Esophagus squamous epithelium (tissue), 5 donors: Measurements from ENCODE around the gene ZFYVE28. TPM values are rescaled to one million over a fixed set of nuclear protein-coding genes. Genes with fewer than 3 reads are reported as not detected.

Source experiments
- DNase-seq: peaks from one replicate; lab custom pipeline; 2025; lab: John Stamatoyannopoulos, UW
- H3K27ac ChIP-seq, 4 donors: fragments of 200-600 bp; sonication (generic); one replicate each; pipeline ENCODE4 v1.5.1; 2016 to 2019; ENCODE audit warnings: mild to moderate bottlenecking in 1 of 4
- H3K27me3 ChIP-seq, 4 donors: fragments of 200-600 bp; sonication (generic); 1 replicate in 3 of 4; 2 replicates in 1 of 4; pipeline versions ENCODE4 v1.5.1 to v1.6.0; 2017 to 2021; ENCODE audit warnings: antibody characterized with exemption in 1 of 4
- H3K36me3 ChIP-seq, 3 donors: fragments of 200-600 bp; sonication (generic); one replicate each; pipeline ENCODE4 v1.5.1; 2016 to 2019
- H3K4me1 ChIP-seq, 3 donors: fragments of 200-600 bp; sonication (generic); one replicate each; pipeline ENCODE4 v1.5.1; 2017 to 2019
- H3K4me3 ChIP-seq, 4 donors: fragments of 200-600 bp; sonication (generic); 1 replicate in 3 of 4; 2 replicates in 1 of 4; pipeline ENCODE4 v1.5.1; 2016 to 2019; ENCODE audit warnings: mild to moderate bottlenecking in 2 of 4, moderate library complexity in 1 of 4
- H3K9me3 ChIP-seq, 3 donors: fragments of 200-600 bp; sonication (generic); one replicate each; pipeline ENCODE4 v1.5.1; 2016 to 2019
- CTCF ChIP-seq, 6 experiments: fragments of 450-650 bp in 4 of 6; fragments of 200-600 bp in 2 of 6; sonication (generic) in 2 of 6; IDR thresholded peaks; one replicate each; pipeline ENCODE4 v1.5.1; 2016 to 2019; ENCODE audit warnings: antibody characterized with exemption in 6 of 6, mild to moderate bottlenecking in 4 of 6, moderate library complexity in 4 of 6
- POLR2A ChIP-seq, 4 donors: fragments of 450-650 bp; IDR thresholded peaks; one replicate each; pipeline ENCODE4 v1.6.1; 2017; ENCODE audit warnings: antibody characterized with exemption in 4 of 4, mild to moderate bottlenecking in 4 of 4, moderate library complexity in 3 of 4
- WGBS, 2 donors: methylation state at CpG; one replicate each; pipeline ENCODE4 v1.1.5; 2018; 5-methylcytosine and 5-hydroxymethylcytosine counted together
- intact Hi-C: fragments of 100-400 bp; cut with DNase I; formaldehyde crosslinking; loops from one replicate; pipeline ENCODE4 v1.15.0; 2022
- total RNA-seq, 4 donors: library from RNA; depleted of rRNA; stranded (reverse); fragments of >200 nt; gene quantifications; one replicate each; pipeline ENCODE4 v1.1.0, GENCODE V29; 2016
- donor health status: DM: yes; HTN: yes; CAD: no.

The ZFYVE28 gene
- total RNA-seq, 4 donors from 2014 or later = 5.1 to 8.5 (median 8.2) TPM

DNA sequence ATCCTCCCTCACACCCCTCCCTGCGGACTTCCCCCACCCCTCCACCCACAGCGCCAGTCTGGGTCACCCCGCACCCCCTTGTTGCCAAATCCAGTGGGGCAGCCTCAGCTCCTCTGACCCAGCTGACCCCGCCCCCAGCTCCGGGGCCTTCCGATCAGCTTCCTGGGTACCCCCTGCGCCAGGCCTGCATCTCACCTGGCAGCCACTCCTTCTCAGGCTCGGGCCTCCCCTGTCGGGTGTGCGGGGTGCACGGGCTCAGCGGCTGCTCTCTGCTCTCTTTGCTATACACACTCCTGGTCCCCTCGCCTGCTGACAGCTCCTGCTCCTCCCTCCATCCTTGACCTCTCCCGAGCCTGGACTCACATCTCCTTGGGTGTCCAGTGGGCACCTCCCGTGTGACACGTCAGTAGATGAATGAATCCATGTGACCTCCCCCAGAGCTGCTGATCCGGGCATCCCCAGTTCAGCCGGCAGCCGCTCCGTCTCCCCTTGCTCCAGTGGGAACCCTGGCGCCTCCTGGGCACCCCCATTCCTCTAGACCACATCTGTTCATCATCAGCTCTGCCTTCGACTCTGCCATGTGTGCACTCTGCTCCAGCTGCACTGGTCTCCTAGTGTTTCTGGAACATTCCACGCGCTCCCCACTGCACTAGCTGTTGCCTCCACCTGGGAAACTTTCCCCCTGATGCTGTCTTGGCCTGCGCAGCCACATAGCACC lies 10.2 kb upstream of the ZFYVE28 start:
- Histone ChIP-seq H3K4me1 (no peaks in the 10 kb centered on the region), H3K4me3 (no peak overlapping the region), H3K27ac (no peak overlapping the region), H3K36me3 (no peaks in the 10 kb centered on the region), H3K27me3 (peaks cover 0 to 13% (median 0%) of the 10 kb centered on the region in 4 donors), H3K9me3 (no peaks in the 10 kb centered on the region)
- WGBS, 2 donors = 81 to 85% methylated on average over 20 to 23 of the region's 25 CpGs
- intact Hi-C loops = no loop called here
- TF ChIP-seq CTCF (IDR thresholded peaks at IDR 0.05) = no peak
- no peak for TF ChIP-seq POLR2A (IDR thresholded peaks at IDR 0.05)
- no peak for DNase-seq

GRCh38 chr4:2427383-2428334 lies 9.2 kb upstream of the ZFYVE28 start:
- WGBS, 2 donors = 80 to 85% methylated on average over 12 to 15 of the region's 23 CpGs
- intact Hi-C loops = no loop called here
- no peak overlapping the region for H3K4me3 ChIP-seq
- H3K36me3 ChIP-seq = no peaks in the 10 kb centered on the region
- no peak for TF ChIP-seq POLR2A (IDR thresholded peaks at IDR 0.05)
- no peak for TF ChIP-seq CTCF (IDR thresholded peaks at IDR 0.05)
- peaks cover 0 to 23% (median 0%) of the 10 kb centered on the region in 4 donors for H3K27me3 ChIP-seq
- no peaks in the 10 kb centered on the region for H3K9me3 ChIP-seq
- DNase-seq = no peak
- H3K27ac ChIP-seq = no peak overlapping the region
- H3K4me1 ChIP-seq = no peaks in the 10 kb centered on the region

GRCh38 chr4:2426711-2427275 lies 8.3 kb upstream of the ZFYVE28 start:
- no peaks in the 10 kb centered on the region for H3K36me3 ChIP-seq
- no peaks in the 10 kb centered on the region for H3K9me3 ChIP-seq
- TF ChIP-seq POLR2A (IDR thresholded peaks at IDR 0.05) (no peak), CTCF (IDR thresholded peaks at IDR 0.05) (no peak)
- intact Hi-C loops = no loop called here
- DNase-seq = no peak
- H3K4me1 ChIP-seq = no peaks in the 10 kb centered on the region
- no peak overlapping the region for H3K4me3 ChIP-seq
- WGBS, 2 donors = 60% methylated on average over 3 of the region's 13 CpGs; no CpG with 5 or more reads in 1 of the 2 donors
- H3K27me3 ChIP-seq = peaks cover 0 to 31% (median 0%) of the 10 kb centered on the region in 4 donors
- no peak overlapping the region for H3K27ac ChIP-seq

- Histone ChIP-seq H3K27ac (no peak overlapping the region), H3K9me3 (no peaks in the 10 kb centered on the region), H3K4me1 (no peaks in the 10 kb centered on the region), H3K27me3 (peaks cover 0 to 39% (median 0%) of the 10 kb centered on the region in 4 donors), H3K4me3 (no peak overlapping the region), H3K36me3 (no peaks in the 10 kb centered on the region)
- intact Hi-C loops = no loop called here
- no peak for TF ChIP-seq POLR2A (IDR thresholded peaks at IDR 0.05)
- no peak for TF ChIP-seq CTCF (IDR thresholded peaks at IDR 0.05)
- no peak for DNase-seq
- WGBS, 2 donors = no CpG with 5 or more reads among the region's 8 CpGs
These were observed 7.6 kb upstream of the ZFYVE28 start for GRCh38 chr4:2426069-2426397.
